DND-41 (cell line): ENCODE data around the gene ACER2.
A peak's percentile ranks its signal among the peaks of the same experiment; 100 is the strongest.

Experiments
- ATAC-seq: fragments of 200-7000 bp; cut with Tn5 transposase; 3 replicates; pipeline ENCODE4 v1.9.1; 2021; ENCODE audit warnings: low read depth; ENCODE audit not compliant: insufficient read depth
- DNase-seq: peaks from one replicate; pipeline ENCODE4 v3.0.0-alpha.2; 2020
- H2AFZ ChIP-seq: 2 replicates; pipeline ENCODE4 v1.6.0; 2012; ENCODE audit warnings: low read depth, low read length
- H3K27ac ChIP-seq: 2 replicates; pipeline ENCODE4 v1.5.1; 2012; ENCODE audit warnings: low read length, inconsistent platforms
- H3K27me3 ChIP-seq: fragments of 200-600 bp; sonication (generic); 2 replicates; pipeline ENCODE4 v1.6.0; 2012; ENCODE audit warnings: low read length, mild to moderate bottlenecking, inconsistent platforms; ENCODE audit not compliant: insufficient read depth, poor library complexity
- H3K36me3 ChIP-seq: 2 replicates; pipeline ENCODE4 v1.5.1; 2012; ENCODE audit warnings: low read length, inconsistent platforms; ENCODE audit not compliant: insufficient read depth
- H3K4me1 ChIP-seq: 2 replicates; pipeline ENCODE4 v1.5.1; 2012; ENCODE audit warnings: mild to moderate bottlenecking, low read length; ENCODE audit not compliant: insufficient read depth
- H3K4me2 ChIP-seq: 2 replicates; pipeline ENCODE4 v1.6.0; 2012; ENCODE audit warnings: mild to moderate bottlenecking, moderate library complexity, low read length, inconsistent platforms; ENCODE audit not compliant: insufficient read depth
- H3K4me3 ChIP-seq, 2 experiments: fragments of 200-600 bp in 1 of 2; shearing (Covaris generic) in 1 of 2; 2 replicates each; pipeline ENCODE4 v1.5.1; 2012 to 2016; ENCODE audit warnings: inconsistent platforms in 2 of 2, low read length in 2 of 2, mild to moderate bottlenecking in 2 of 2, low read depth in 1 of 2, moderate library complexity in 1 of 2
- H3K79me2 ChIP-seq: 2 replicates; pipeline ENCODE4 v1.6.0; 2012; ENCODE audit warnings: low read length, inconsistent platforms; ENCODE audit not compliant: insufficient read depth
- H3K9ac ChIP-seq: 2 replicates; pipeline ENCODE4 v1.6.0; 2012; ENCODE audit warnings: low read depth, mild to moderate bottlenecking, inconsistent platforms, low read length, moderate library complexity
- H3K9me3 ChIP-seq: 2 replicates; pipeline ENCODE4 v1.5.1; 2012; ENCODE audit warnings: low read length, moderate library complexity, mild to moderate bottlenecking, inconsistent platforms; ENCODE audit not compliant: insufficient read depth, severe bottlenecking
- H4K20me1 ChIP-seq: 2 replicates; pipeline ENCODE4 v1.6.0; 2012; ENCODE audit warnings: low read length; ENCODE audit not compliant: insufficient read depth
- EZH2 ChIP-seq: IDR thresholded peaks from 3 replicates; pipeline ENCODE4 v1.6.1; 2012; ENCODE audit warnings: borderline replicate concordance, low read depth, mild to moderate bottlenecking, moderate library complexity, low read length, inconsistent platforms; ENCODE audit not compliant: severe bottlenecking
- TF ChIP-seq, protein P1 (sequence below): IDR thresholded peaks from 2 replicates; pipeline ENCODE4 v1.5.1; 2012; ENCODE audit warnings: borderline replicate concordance, low read length, moderate library complexity, mild to moderate bottlenecking; ENCODE audit not compliant: poor library complexity, severe bottlenecking; ENCODE audit errors: extremely low read depth

ACER2 gene

GRCh38 chr9:19372567-19372966 is 36.2 kb upstream of the ACER2 start:
- Histone ChIP-seq H3K27ac (no peak overlapping the region), H2AFZ (no peak overlapping the region), H3K4me3 (no peak overlapping the region), H3K9me3 (no peaks in the 10 kb centered on the region), H3K4me2 (no peak overlapping the region), H3K9ac (no peak overlapping the region), H3K36me3 (peaks cover 54% of the 10 kb centered on the region), H3K4me1 (peaks cover 8% of the 10 kb centered on the region; the same call in 1 of the 2 replicates), H3K27me3 (no peaks in the 10 kb centered on the region), H3K79me2 (peaks cover 8% of the 10 kb centered on the region; the same call in 1 of the 2 replicates), H4K20me1 (peaks cover 8% of the 10 kb centered on the region; the same call in 1 of the 2 replicates)
- ATAC-seq: no peak
- TF ChIP-seq, protein P1, sequence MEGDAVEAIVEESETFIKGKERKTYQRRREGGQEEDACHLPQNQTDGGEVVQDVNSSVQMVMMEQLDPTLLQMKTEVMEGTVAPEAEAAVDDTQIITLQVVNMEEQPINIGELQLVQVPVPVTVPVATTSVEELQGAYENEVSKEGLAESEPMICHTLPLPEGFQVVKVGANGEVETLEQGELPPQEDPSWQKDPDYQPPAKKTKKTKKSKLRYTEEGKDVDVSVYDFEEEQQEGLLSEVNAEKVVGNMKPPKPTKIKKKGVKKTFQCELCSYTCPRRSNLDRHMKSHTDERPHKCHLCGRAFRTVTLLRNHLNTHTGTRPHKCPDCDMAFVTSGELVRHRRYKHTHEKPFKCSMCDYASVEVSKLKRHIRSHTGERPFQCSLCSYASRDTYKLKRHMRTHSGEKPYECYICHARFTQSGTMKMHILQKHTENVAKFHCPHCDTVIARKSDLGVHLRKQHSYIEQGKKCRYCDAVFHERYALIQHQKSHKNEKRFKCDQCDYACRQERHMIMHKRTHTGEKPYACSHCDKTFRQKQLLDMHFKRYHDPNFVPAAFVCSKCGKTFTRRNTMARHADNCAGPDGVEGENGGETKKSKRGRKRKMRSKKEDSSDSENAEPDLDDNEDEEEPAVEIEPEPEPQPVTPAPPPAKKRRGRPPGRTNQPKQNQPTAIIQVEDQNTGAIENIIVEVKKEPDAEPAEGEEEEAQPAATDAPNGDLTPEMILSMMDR: no peak
- no peak for TF ChIP-seq EZH2
- no peak for DNase-seq

DNA sequence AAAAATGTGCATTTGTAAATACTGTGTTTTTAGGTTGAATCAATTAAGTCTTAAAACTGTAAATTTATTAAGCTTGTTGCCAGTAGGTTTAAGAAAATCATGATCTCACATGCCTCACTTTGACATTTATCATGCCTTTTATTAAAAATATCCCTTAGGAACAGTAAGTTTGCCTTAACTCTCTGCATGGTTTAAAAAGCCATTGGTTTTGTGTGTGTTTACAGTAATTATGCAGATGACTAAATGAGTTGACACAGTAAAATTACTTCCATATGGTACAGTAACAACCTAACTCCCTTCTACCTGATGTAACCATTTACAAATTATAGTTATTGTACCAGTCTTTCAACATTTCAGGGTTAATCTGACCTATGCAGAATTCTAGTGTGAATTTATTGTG is 35.3 kb upstream of the ACER2 start:
- H4K20me1 ChIP-seq: peaks cover 17% of the 10 kb centered on the region; the same call in 1 of the 2 replicates
- H3K4me2 ChIP-seq: no peak overlapping the region
- H3K9me3 ChIP-seq: no peaks in the 10 kb centered on the region
- ATAC-seq: no peak
- H3K36me3 ChIP-seq: peaks cover 60% of the 10 kb centered on the region
- H3K4me3 ChIP-seq: no peak overlapping the region
- no peak for DNase-seq
- H3K4me1 ChIP-seq: peaks cover 18% of the 10 kb centered on the region
- H3K9ac ChIP-seq: no peak overlapping the region
- H3K79me2 ChIP-seq: peaks cover 18% of the 10 kb centered on the region
- H3K27ac ChIP-seq: no peak overlapping the region
- no peak overlapping the region for H2AFZ ChIP-seq
- no peaks in the 10 kb centered on the region for H3K27me3 ChIP-seq
- TF ChIP-seq, protein P1: no peak

DNA sequence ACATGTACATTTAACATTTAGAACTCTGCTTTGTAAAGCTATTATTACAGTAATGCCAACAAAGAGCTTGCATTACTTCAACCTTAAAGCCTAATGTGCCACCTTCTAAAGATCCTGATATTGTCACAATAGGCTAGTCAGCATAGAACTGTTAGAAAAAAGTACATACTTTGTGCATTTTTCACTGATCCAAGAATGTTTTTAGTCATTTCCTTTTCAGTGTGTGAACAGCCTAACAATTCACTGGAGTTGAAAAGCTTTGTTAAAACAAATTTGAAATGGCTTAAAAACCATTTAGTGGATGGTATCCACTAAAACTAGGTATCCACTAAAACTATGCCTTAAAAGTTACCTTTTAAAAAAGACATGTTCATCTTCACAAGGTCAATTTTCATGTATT is 33.3 kb upstream of the ACER2 start:
- ATAC-seq (no peak), DNase-seq (no peak)
- peaks cover 66% of the 10 kb centered on the region for H3K36me3 ChIP-seq
- TF ChIP-seq, protein P1: no peak
- TF ChIP-seq EZH2: no peak
- no peak overlapping the region for H3K27ac ChIP-seq
- no peak overlapping the region for H3K4me3 ChIP-seq
- peaks cover 27% of the 10 kb centered on the region; the same call in 1 of the 2 replicates for H4K20me1 ChIP-seq
- no peak overlapping the region for H3K9ac ChIP-seq
- no peaks in the 10 kb centered on the region for H3K27me3 ChIP-seq
- peaks cover 34% of the 10 kb centered on the region for H3K79me2 ChIP-seq
- H3K4me1 ChIP-seq: peaks cover 26% of the 10 kb centered on the region
- H2AFZ ChIP-seq: no peak overlapping the region
- no peaks in the 10 kb centered on the region for H3K9me3 ChIP-seq
- H3K4me2 ChIP-seq: no peak overlapping the region

GRCh38 chr9:19376931-19377330 is 31.9 kb upstream of the ACER2 start:
- DNase-seq (no peak), ATAC-seq (no peak)
- H3K4me2 ChIP-seq: peak overlapping the region; percentile 81; the same call in 1 of the 2 replicates
- H3K36me3 ChIP-seq: peaks cover 64% of the 10 kb centered on the region
- no peaks in the 10 kb centered on the region for H3K9me3 ChIP-seq
- TF ChIP-seq EZH2: no peak
- TF ChIP-seq, protein P1: no peak
- no peak overlapping the region for H2AFZ ChIP-seq
- H3K79me2 ChIP-seq: peaks cover 42% of the 10 kb centered on the region
- peak overlapping the region; percentile 81; the same call in 1 of the 2 replicates for H3K9ac ChIP-seq
- no peak overlapping the region for H3K27ac ChIP-seq
- peak overlapping the region; percentile 8 to 68; a peak in 2 of 4 replicates for H3K4me3 ChIP-seq
- H4K20me1 ChIP-seq: peaks cover 27% of the 10 kb centered on the region; the same call in 1 of the 2 replicates
- peaks cover 39% of the 10 kb centered on the region for H3K4me1 ChIP-seq
- H3K27me3 ChIP-seq: no peaks in the 10 kb centered on the region
